Activated naive CD8-positive, alpha-beta T cell treated with anti-CD3 and anti-CD28 coated beads, Interleukin-2, amount 50 U/mL, for 16 hours (primary cell): ENCODE measurements around the gene SCAANT1.

Source experiments
- DNase-seq: peaks from one replicate; pipeline ENCODE4 v3.0.0-alpha.2; 2020; ENCODE audit warnings: low read depth, low spot score

The SCAANT1 gene

DNA sequence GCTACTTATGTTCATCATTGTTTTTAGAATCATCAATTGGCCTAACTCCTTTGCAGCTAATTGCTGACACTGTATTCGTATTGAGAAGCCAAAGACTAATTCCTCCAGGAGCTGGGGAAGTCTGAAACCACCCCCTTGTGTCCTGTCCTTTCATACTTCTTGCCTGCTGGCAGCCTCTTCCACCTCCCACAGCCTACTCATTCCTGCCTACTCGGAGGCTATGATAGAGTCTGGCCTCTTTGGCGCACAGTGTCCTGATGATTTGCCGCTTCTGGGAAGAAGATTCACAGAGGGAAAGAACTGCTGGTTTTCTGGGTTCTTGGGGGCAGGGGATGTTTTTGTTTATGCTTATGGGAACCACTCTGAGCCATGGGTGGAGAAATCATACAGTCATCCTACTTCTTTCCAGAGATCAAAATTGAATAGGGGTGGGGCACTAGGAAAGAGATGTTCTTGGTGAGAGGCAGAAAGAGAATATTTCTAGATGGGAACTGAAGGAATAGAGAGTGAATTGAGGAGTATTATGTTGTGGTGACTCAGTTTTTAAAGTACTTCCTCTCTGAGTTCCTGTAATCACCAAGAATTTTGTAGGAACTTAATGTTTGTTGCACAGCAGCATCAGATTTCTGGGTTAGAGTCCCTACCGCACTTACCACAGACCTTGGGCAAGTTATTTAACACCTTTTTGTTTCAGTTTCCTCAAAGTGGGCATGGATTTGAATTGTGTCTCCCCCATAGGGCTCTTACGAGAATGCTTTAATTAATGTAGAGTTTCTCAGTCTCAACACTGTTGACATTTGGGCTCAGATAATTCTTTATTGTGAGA lies 22.1 kb upstream of the SCAANT1 start:
- no peak for DNase-seq

DNA sequence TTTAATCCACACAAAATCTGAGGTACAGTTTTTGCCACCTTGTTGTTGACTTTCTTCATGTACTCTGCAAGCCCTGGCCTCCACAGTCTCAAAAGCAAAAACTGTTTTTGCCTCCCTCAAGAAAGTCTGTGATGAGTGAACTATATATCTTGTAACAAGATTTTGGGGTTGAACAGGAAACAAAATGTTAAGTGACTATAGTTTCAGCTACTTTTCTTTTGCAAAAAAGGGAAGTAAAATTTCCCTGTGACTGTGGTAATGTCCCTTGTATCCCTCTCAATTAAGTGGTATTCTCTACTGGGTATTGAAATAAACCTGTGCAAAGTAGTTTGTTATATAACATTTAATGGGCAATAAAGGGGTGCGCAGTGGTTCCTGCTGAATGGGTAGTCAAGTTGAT lies 21.3 kb upstream of the SCAANT1 start:
- DNase-seq = no peak

GRCh38 chr3:63932509-63933212 lies 20.5 kb upstream of the SCAANT1 start:
- DNase-seq = no peak

DNA sequence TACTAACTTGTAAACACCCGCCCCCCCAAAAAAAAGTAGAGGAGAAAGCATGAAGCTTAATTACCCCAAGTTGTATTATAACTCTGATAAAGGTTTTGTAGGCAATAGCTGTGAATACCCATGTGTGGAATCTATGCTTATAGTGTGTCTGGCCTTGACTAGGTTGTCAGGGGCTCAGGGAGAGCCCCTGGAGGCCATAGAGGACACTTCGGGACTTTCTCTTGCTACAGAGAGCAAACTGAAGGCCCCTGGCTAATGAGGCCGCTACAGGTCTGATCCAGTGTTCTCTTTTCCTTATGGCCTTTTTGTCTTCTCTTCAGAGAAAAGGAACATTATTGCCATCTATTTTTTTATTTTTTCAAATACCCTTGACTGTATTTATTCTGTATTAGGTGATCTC lies 19.1 kb upstream of the SCAANT1 start:
- DNase-seq = no peak

DNA sequence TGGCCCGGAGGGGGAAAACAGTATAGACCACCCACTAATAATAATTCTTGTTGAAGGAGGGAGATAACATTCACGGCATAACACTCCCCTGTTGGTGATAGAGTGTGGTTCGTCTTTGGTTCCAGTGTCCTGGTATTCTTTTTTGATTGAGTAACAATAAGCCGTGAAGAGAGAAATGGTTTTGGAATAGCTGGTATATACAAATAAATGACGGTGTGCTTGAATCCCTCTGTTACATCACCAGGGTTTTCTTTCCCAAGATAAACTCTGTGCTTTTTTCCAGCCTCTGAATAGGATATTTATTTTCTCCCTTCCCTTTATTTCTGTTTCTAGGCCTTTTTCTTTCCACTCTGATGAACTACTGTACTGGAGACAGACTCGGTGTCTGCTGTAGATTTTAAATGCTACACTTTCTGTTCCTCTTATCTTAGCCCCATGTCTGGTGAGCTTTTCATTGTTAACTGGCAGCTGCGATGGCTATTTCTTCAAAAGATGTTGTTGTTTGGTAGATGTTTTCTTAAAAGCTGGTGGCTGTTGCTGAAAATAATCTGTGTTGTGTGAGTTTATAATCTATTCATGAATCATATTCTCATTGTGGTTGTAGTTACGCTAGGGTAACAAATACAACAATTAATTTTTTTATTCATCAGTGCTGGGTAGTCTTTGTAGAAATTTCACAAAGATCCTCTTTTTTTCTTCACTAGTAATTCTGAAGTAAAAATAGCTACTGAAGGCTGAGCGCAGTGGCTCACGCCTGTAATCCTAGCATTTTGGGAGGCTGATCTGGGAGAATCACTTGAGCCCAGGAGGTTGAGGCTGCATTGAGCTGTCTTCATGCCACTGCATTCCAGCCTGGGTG lies 15.5 kb upstream of the SCAANT1 start:
- no peak for DNase-seq

GRCh38 chr3:63926309-63926708 lies 14.1 kb upstream of the SCAANT1 start:
- DNase-seq = no peak

- DNase-seq = no peak
Observed at GRCh38 chr3:63922491-63923199, 10.5 kb upstream of the SCAANT1 start.

DNA sequence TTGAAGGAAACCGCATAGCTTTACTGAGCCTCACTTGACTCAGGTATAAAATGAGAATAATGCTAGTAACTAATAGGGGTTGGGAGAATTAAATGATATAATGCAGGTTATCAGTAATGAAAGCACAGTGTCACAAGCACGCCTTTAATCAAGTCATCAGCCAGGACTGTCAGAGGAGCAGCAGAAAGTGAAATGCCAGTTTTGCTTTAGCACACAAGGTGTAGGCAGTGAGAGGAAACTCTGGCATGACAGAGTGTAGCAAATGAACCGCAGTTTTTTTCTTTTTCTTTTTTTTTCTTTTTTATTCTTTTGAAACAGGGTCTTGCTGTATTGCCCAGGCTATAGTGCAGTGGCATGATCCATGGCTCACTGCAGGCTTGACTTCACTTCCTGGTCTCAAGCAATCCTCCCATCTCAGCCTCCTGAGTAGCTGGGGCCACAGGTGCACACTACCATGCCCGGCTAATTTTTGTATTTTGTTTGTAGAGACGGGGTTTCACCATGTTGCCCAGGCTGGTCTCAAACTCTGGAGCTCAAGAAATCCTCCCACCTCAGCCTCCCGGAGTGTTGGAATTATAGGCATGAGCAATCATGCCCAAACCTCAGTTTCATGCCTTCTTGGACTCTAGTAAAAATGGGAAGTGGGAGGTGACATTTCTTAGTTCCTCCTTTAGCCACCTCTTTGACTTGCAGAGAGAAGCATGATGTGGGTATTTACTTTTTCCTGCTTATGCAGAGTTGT lies 9.7 kb upstream of the SCAANT1 start:
- no peak for DNase-seq

GRCh38 chr3:63920001-63920400 lies 7.8 kb upstream of the SCAANT1 start:
- no peak for DNase-seq

DNA sequence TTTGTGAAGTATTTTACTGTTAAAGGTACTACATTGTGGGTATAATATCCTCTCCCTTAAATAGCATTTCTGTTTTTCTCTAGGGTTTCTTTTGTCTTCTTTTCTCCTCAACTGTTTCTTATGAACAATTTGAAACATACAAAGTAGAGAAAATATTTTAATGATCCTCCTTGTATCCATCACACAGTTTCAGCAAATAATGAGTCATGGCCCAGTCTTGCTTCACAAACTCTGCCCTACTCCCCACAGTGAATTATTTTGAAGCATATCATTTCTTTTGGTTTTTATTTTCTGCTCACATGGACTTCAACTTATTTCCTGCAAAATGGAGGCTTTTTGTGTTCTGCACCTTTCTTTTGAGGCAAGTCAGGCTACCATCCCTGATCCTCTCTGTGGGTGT lies 6.1 kb upstream of the SCAANT1 start:
- DNase-seq = no peak

GRCh38 chr3:63914312-63914711 lies 2.1 kb upstream of the SCAANT1 start:
- DNase-seq = no peak

DNA sequence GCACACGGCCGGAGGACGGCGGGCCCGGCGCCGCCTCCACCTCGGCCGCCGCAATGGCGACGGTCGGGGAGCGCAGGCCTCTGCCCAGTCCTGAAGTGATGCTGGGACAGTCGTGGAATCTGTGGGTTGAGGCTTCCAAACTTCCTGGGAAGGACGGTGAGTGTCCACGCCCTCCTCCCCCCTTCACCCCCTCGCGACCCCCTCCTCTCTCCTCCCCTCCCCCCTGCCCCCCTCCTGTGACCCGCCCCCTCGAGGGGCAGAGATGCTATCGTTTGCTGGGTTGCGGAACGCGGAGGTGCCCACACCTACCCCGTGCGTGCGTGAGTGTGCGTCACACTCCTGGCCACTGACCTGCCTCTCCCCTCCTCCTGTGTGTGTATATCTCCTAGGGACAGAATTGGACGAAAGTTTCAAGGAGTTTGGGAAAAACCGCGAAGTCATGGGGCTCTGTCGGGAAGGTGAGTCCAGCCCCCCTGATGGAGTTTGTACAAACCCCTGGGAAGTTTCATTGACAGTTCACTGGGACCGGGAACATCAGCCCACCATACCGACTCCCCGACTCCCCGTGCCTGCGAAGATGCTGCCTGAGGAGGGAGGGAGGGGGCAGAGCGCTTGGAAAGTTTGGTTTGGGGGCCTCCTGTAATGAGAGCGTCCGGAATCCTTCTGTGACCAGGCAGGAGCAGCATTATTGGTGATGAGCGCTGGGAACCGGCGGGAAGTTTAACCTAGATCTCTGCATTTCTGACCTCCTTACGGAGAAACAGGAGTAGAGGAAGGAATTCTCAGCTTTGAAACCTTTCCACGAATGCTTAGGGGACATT lies 795 bp upstream of the SCAANT1 start:
- peak; percentile 21 for DNase-seq

DNA sequence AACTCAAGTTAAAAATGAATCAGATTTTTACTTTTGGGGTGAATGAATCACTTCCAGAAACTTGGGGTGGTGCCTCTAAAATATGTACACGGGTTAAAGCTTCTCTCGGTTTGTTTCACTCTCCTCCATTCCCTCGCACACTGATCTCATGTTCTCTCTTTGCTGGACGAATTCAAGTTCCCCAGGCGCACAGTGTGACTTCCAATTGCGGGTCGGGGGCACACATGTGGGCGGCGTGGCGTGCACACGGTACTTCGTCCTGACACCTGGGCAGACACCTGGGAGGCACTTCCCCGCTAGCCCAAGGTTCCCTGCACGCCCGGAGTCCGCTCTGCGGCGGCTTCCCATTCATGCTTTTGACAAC lies 692 bp downstream of the SCAANT1 start:
- peak; percentile 3 for DNase-seq

- DNase-seq = no peak
Observed at GRCh38 chr3:63910891-63911290, 1.3 kb downstream of the SCAANT1 start.

DNA sequence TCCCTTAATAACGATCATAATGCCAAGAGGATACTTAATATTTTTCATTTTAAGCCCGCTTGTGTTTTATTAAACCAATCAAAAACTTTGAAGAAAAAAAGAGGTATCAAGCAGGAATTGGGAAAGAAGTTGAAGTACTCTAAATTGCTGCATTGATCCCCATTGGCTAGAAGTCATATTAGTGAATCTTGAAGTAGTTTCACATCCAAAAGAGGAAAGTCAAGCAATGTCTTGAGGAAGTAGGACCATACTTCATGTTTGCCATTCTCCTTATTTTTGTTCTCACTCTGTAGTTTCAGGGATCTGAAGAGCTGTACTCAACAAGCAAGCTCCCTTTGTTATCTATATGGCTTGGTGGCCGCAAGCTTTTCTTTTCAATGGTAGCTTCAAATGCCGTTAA lies 2.2 kb downstream of the SCAANT1 start:
- no peak for DNase-seq

- DNase-seq = no peak
Observed at GRCh38 chr3:63909431-63909830, 2.8 kb downstream of the SCAANT1 start.

DNA sequence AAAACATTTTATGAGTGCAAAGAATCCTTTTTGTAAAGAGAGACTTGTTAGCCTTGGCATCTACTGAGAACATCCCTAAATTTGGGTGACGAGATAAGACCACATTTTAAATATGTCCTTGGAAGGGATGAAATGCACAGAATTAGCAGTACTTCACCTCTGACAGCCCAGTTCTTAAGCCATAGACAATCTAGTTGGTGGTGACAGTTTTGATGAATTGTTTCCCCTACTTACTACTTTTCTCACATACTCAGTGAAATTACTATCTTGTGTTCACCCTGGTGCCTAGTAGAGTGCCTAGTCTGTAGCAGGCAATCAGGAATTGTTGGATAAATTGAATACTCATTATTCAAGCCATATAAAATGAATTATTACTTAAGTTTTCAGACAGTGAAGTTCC lies 3.4 kb downstream of the SCAANT1 start:
- no peak for DNase-seq

GRCh38 chr3:63908081-63908736 lies 4.0 kb downstream of the SCAANT1 start:
- DNase-seq = no peak
